WERI-Rb-1 (cell line): ENCODE data around the gene DLG3.

Experiments
- DNase-seq: peaks from one replicate; pipeline ENCODE4 v3.0.0-alpha.2; 2020
- H3K27ac ChIP-seq: fragments of 250-450 bp; sonication (Bioruptor Pico); 2 replicates; pipeline ENCODE4 v1.5.1; 2020; ENCODE audit warnings: mild to moderate bottlenecking, moderate library complexity
- H3K27me3 ChIP-seq: fragments of 250-450 bp; sonication (Bioruptor Pico); 2 replicates; pipeline ENCODE4 v1.5.1; 2021; ENCODE audit warnings: mild to moderate bottlenecking, low read depth, moderate library complexity; ENCODE audit not compliant: insufficient read depth, severe bottlenecking
- H3K36me3 ChIP-seq: fragments of 250-450 bp; sonication (Bioruptor Pico); 2 replicates; pipeline ENCODE4 v1.5.1; 2020; ENCODE audit warnings: mild to moderate bottlenecking, moderate library complexity
- H3K4me3 ChIP-seq: 2 replicates; pipeline ENCODE4 v1.5.1; 2011; ENCODE audit warnings: low read depth, mild to moderate bottlenecking, control low read depth, low read length
- H3K9me3 ChIP-seq: fragments of 250-450 bp; sonication (Bioruptor Pico); 2 replicates; pipeline ENCODE4 v1.5.1; 2021; ENCODE audit warnings: mild to moderate bottlenecking, moderate library complexity; ENCODE audit not compliant: severe bottlenecking
- TF ChIP-seq, protein P1 (sequence below): IDR thresholded peaks from 2 replicates; pipeline ENCODE4 v1.5.1; 2011; ENCODE audit warnings: low read depth, mild to moderate bottlenecking, control low read depth, inconsistent platforms, low read length

The DLG3 gene

DNA sequence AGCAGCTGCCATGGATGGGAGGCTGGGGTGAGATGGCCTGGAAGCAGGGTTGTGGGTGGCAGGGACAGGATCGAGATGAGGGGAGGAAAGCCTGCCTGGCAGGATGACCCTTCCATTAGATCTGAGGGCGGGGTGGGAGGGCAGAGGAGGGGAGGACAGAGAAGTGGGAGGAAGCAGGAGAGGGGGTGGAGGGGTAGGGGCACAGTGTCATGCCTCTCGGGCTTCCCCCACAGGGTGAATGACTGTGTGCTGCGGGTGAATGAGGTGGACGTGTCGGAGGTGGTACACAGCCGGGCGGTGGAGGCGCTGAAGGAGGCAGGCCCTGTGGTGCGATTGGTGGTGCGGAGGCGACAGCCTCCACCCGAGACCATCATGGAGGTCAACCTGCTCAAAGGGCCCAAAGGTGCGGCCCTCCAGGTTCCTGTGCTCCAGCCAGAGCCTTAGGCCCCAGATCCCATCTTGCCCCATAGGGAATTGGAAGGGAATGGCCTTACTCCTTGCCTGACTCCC is 4.9 kb downstream of the DLG3 start:
- no peaks in the 10 kb centered on the region for H3K9me3 ChIP-seq
- H3K4me3 ChIP-seq = no peak overlapping the region

DNA sequence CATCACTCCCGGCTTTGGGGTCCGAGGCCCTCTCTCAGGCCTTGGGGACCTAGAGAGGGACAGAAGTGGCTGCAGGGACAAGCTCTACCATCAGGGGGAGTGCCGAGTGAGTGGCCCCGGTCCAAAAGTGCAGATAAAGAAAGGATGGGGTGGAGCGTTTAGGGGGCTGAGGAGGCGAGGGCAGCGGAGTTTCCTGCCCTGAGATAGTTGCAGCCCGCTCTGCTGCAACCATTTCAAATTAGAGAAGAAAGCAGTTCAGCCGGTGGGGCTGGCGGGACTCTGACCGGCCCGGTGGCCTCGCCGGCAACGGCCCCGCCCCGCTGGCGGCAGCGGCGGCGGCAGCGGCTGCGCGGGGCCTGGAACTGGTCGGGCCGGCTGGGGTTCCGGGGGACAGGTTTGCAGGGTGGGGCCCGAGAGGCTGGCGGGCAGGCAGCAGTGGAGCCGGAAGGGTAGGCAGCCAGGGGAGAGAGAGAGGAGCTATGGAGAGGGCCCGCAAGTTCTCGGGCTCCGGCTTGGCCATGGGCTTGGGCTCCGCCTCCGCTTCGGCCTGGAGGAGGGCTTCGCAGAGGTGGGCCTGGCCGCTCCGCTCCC is 7.6 kb downstream of the DLG3 start:
- peak; percentile 62 for DNase-seq
- TF ChIP-seq, protein P1, sequence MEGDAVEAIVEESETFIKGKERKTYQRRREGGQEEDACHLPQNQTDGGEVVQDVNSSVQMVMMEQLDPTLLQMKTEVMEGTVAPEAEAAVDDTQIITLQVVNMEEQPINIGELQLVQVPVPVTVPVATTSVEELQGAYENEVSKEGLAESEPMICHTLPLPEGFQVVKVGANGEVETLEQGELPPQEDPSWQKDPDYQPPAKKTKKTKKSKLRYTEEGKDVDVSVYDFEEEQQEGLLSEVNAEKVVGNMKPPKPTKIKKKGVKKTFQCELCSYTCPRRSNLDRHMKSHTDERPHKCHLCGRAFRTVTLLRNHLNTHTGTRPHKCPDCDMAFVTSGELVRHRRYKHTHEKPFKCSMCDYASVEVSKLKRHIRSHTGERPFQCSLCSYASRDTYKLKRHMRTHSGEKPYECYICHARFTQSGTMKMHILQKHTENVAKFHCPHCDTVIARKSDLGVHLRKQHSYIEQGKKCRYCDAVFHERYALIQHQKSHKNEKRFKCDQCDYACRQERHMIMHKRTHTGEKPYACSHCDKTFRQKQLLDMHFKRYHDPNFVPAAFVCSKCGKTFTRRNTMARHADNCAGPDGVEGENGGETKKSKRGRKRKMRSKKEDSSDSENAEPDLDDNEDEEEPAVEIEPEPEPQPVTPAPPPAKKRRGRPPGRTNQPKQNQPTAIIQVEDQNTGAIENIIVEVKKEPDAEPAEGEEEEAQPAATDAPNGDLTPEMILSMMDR = peak; percentile 66
- H3K4me3 ChIP-seq = peak overlapping the region; percentile 40
- no peaks in the 10 kb centered on the region for H3K9me3 ChIP-seq
- H3K27me3 ChIP-seq = peaks cover 49% of the 10 kb centered on the region
- H3K36me3 ChIP-seq = no peaks in the 10 kb centered on the region; the same call in 1 of the 2 replicates
- no peak overlapping the region for H3K27ac ChIP-seq

More for the DNA sequence above, 4.9 kb downstream of the DLG3 start:
- Histone ChIP-seq H3K27ac (no peak overlapping the region), H3K36me3 (no peaks in the 10 kb centered on the region), H3K27me3 (peaks cover 50% of the 10 kb centered on the region)
- DNase-seq = no peak
- TF ChIP-seq, protein P1 = no peak

DNA sequence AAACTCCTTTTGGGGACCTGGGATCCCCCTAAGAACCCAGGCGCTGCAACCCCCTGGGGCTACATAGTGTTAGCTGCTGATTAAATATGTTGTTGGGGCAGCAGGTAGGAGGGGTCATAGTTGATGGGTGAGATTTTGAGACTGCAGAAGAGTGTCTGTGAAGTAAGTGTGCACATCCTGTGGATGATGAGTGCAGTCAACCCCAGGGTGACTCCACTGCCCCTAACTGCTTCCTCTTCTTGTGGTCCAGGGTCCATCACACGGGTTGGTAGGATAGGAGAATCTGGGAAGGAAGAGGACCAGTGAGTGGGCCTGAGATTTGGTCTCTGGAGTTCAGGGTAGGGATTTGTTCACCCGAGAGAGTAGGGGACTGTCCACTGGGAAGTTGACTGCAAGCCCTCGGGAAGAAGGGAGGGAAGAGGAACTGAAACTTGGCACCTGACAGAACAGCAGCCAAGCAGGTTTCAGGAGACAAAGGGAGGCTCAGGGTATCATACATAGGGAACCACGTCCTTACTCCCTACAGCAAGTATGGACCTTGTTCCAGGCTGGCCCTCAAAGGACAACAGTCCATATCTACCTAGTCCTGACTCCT is 8.5 kb downstream of the DLG3 start:
- Histone ChIP-seq H3K4me3 (no peak overlapping the region), H3K27ac (no peak overlapping the region), H3K27me3 (peaks cover 46% of the 10 kb centered on the region), H3K36me3 (no peaks in the 10 kb centered on the region; the same call in 1 of the 2 replicates), H3K9me3 (no peaks in the 10 kb centered on the region)
- no peak for DNase-seq
- TF ChIP-seq, protein P1 = no peak

DNA sequence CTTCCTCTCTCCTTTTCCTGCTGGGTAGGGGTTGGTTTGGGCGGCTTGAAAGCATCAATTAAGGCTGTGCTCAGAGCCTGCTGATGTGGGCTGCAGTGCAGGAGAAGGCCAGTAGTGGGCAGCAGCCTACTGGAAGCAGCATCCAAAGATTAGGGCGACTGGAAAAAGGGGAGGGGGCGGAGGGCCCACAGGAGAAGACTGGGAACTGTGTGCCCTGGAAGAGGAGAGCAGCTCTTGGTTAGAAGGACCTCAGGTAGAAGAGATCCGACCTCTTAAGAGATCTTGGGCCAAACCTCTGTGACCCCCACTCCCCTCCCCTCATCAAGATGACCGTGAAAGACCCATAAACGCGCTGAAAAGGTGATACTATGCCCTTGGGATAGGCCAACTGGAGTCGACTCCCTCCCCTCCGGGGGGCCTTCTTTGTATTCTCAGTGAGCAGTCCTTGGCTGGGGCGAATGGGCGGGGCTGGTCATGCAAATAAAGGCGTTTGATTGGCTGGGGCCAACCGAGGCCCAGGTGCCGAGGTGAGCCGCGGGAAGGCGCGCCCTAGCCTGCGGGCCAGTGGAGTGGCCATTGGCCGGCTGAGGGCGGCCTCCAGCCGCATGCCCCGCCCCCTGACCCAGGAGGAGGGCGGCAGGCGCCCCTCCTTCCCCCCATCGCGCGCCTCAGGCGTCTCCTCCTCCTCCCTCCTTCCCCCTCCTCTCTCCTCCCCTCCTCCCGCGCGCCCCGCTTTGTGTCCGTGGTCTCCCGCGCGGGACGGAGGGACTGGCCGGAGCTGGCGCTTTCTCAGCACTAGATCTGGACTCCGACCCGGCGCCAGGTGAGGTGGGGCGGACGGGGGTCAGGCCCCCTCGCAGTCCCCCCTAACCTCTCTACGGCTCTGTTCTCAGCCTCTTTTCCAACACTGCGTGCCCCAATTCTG is 10.1 kb downstream of the DLG3 start:
- no peaks in the 10 kb centered on the region; the same call in 1 of the 2 replicates for H3K36me3 ChIP-seq
- H3K27ac ChIP-seq = peak overlapping the region; percentile 93
- no peaks in the 10 kb centered on the region for H3K9me3 ChIP-seq
- DNase-seq = peak; percentile 93
- peaks cover 52% of the 10 kb centered on the region for H3K27me3 ChIP-seq
- TF ChIP-seq, protein P1 = peak; percentile 90
- peak overlapping the region; percentile 76 for H3K4me3 ChIP-seq

DNA sequence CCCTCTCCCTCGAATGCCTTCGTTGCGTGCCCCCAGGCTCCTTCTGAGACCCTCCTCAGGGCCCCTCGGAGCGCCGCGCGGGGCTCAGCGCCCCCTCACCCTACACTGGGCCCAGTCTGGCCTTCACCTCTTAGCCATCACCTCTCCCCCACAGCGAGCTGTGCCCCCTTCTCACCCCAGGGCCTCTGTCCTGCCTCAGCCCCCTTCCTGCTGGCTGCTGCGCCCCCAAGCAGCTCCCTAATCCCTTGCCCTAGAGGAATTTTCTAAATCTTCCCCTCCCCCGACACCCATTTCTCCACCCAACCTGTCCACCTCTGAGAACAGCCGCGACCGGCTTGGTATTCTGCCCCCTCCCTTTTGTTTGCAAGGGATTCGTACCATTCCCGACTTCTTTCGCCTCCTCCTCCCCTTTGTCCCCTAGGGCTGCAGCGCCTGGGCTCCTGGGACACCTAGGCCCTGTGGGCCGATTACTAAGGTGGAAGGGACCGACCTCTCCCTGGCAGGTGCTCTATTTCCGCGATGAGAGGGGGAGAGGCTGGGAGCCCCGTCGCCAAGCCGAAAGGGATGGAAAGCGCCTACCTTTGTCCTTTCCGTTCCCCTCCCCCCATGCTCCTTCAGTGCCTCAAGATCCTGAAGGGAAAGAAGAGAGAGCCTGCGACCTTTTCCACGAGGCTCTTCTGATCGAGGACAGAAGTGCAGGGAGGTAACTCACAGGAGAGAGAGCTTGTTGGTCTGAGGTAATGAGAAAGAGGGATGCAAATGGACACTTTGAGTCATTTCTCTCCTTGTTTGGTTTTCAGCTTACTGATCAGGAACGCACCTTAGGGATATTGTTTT is 10.9 kb downstream of the DLG3 start:
- TF ChIP-seq, protein P1 = no peak
- Histone ChIP-seq H3K27me3 (peaks cover 52% of the 10 kb centered on the region), H3K36me3 (no peaks in the 10 kb centered on the region; the same call in 1 of the 2 replicates), H3K4me3 (peak overlapping the region; percentile 76), H3K9me3 (no peaks in the 10 kb centered on the region), H3K27ac (peak overlapping the region; percentile 93)
- peak; percentile 20 for DNase-seq
